SK-MEL-5 (cell line): ENCODE results near the gene IYD. TPM values are rescaled to one million over a fixed set of nuclear protein-coding genes. Genes with fewer than 3 reads are reported as not detected.
"Not testable (repeated sequence)": the region's sequence is repeated elsewhere in the genome, so short reads cannot be mapped to it uniquely, and the experiment has no call there.

Experiments
- DNase-seq: peaks from one replicate; pipeline ENCODE4 v3.0.0-alpha.2; 2016; ENCODE audit warnings: low read depth, low spot score
- in situ Hi-C: cut with HindIII; loops from 2 replicates; pipeline ENCODE4 v1.10.0; 2016; ENCODE audit warnings: low sequenced_read_pairs, high pct_unique_total_duplicates, low pct_unique_long_range_greater_than_20kb
- small RNA-seq, 2 experiments: library from RNA; depleted of rRNA; stranded (forward); fragments of <200 nt; gene quantifications; one replicate each; pipeline ENCODE3, GENCODE V24; 2014
- total RNA-seq: library from RNA; depleted of rRNA; stranded (reverse); fragments of >200 nt; shearing (Covaris generic); gene quantifications from 2 replicates; pipeline ENCODE4 v1.2.3, GENCODE V29; 2014; rRNA removed

IYD gene
- total RNA-seq, 1 experiment from 2014 or later: not detected

- in situ Hi-C loops: not testable (repeated sequence)
These were observed 80.2 kb downstream of the IYD start for GRCh38 chr6:150449055-150449454.

GRCh38 chr6:150450918-150451317 lies 82.1 kb downstream of the IYD start:
- in situ Hi-C loops: no loop called here

More at GRCh38 chr6:150449055-150449454, 80.2 kb downstream of the IYD start:
- DNase-seq: not testable (repeated sequence)

GRCh38 chr6:150451807-150452427 lies 83.1 kb downstream of the IYD start:
- in situ Hi-C loops: no loop called here
- no peak for DNase-seq

More at GRCh38 chr6:150450918-150451317, 82.1 kb downstream of the IYD start:
- no peak for DNase-seq

- in situ Hi-C loops: no loop called here
- no peak for DNase-seq
These were observed 83.8 kb downstream of the IYD start for GRCh38 chr6:150452428-150453243.

GRCh38 chr6:150453357-150453756 lies 84.5 kb downstream of the IYD start:
- in situ Hi-C loops: no loop called here
- DNase-seq: no peak

Small RNAs within 50 kb of the gene (small RNA-seq; reads per million reads assigned to genes)
- 0.08 to 0.72 reads per million in 2 experiments for gene RNU4-7P

Other genes with a start within 250 kb of the IYD start
- gene PPP1R14C, start 226.0 kb upstream of the IYD start, total RNA-seq: 0.11 TPM in 1 of 2 replicates, not detected in the other
- gene PLEKHG1, start 230.9 kb downstream of the IYD start, total RNA-seq: 3.5 and 5.5 TPM in 2 replicates